ENCODE measurements around the gene ALDH1A3. TPM values are rescaled to one million over a fixed set of nuclear protein-coding genes. Genes with fewer than 3 reads are reported as not detected.

Gene ALDH1A3
- total RNA-seq, 4 donors from 2014 or later: 6.8 to 12.4 (median 7.7) TPM

- H3K9me3 ChIP-seq: no peaks in the 10 kb centered on the region
- no peak for DNase-seq (ENCODE audit: low spot score in 2 of 2)
- 74% methylated on average over 10 of the region's 10 CpGs for WGBS
- peaks cover 5% of the 10 kb centered on the region for H3K4me1 ChIP-seq
- H3K27ac ChIP-seq: no peak overlapping the region
- no peaks in the 10 kb centered on the region for H3K27me3 ChIP-seq
- no peaks in the 10 kb centered on the region for H3K36me3 ChIP-seq
- no peak overlapping the region for H3K4me3 ChIP-seq
- no peak for TF ChIP-seq POLR2A (IDR thresholded peaks at IDR 0.05)
- TF ChIP-seq POLR2AphosphoS5 (IDR thresholded peaks at IDR 0.05): no peak
- no peak for TF ChIP-seq EP300 (IDR thresholded peaks at IDR 0.05)
- no peak for TF ChIP-seq CTCF (IDR thresholded peaks at IDR 0.05)
Measured at GRCh38 chr15:100958326-100959065, 78.9 kb downstream of the ALDH1A3 start.

GRCh38 chr15:100959066-100960050 lies 79.7 kb downstream of the ALDH1A3 start:
- no peaks in the 10 kb centered on the region for H3K27me3 ChIP-seq
- no peak overlapping the region for H3K27ac ChIP-seq
- peaks cover 5% of the 10 kb centered on the region for H3K4me1 ChIP-seq
- H3K4me3 ChIP-seq: no peak overlapping the region
- WGBS: 84% methylated on average over 14 of the region's 14 CpGs
- no peaks in the 10 kb centered on the region for H3K9me3 ChIP-seq
- TF ChIP-seq POLR2A (IDR thresholded peaks at IDR 0.05) (no peak), EP300 (IDR thresholded peaks at IDR 0.05) (no peak), CTCF (IDR thresholded peaks at IDR 0.05) (no peak), POLR2AphosphoS5 (IDR thresholded peaks at IDR 0.05) (no peak)
- no peak for DNase-seq (ENCODE audit: low spot score in 2 of 2)
- H3K36me3 ChIP-seq: no peaks in the 10 kb centered on the region

Other genes starting within 250 kb of the ALDH1A3 start
- gene LRRK1, start 39.5 kb downstream of the ALDH1A3 start, total RNA-seq: 10 to 100 TPM; 17.0 to 46.3 (median 26.4) TPM

All from suprapubic skin (tissue), 4 donors.